Measurements from ENCODE around the gene SLC35B1. TPM values are rescaled to one million over a fixed set of nuclear protein-coding genes. Genes with fewer than 3 reads are reported as not detected.

SLC35B1 gene
- total RNA-seq, 1 experiment from 2014 or later: 228 TPM

DNA sequence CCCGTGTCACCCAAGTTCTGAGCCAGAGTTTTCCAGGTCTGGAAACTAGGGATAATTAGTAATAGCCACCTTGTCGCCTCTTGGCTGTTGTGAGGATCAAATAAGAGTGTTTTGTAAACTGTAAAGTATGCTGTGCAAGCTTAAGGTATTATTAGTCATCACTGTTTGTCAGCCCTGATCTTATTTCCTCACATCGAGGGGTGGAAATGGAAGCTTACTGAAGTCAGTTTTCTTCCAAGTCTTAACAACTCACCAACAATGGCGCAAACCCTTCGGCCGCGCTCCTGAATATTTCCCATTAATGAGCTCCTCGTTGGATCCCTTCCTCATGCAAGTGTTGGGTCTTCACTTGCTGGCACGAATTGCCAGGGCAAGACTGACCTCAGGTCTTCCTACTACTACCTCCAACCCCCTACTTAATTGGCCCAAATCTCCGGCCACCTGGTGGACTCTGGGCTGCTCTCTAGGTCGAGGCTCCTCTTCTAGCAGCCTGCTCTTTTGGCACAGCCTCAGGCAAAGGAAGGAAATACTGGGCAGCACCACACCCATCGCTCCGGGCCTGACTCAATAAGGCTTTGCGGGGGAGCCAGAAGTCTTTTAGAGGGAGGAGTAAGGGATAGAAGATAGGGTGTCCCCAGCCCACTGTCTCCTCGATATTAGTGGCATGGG is 885 bp upstream of the SLC35B1 start:
- intact Hi-C loops (cut with micrococcal nuclease; ENCODE audit: unreplicated experiment): loop anchor here (1.0 to 2.0 kb wide), 5 partner anchors 30 to 140 kb away; partner anchors contain the start of genes FAM117A, KAT7, SPOP and TAC4
- Histone ChIP-seq H3K4me3 (ENCODE audit: low read depth, low read length) (peak overlapping the region; percentile 38), H3K27me3 (replicated peaks; ENCODE audit: control insufficient read depth, insufficient read depth, low read length) (no peaks in the 10 kb centered on the region), H3K4me1 (peaks cover 8% of the 10 kb centered on the region), H3K36me3 (ENCODE audit: control insufficient read depth, insufficient read depth, low read length) (peaks cover 10% of the 10 kb centered on the region), H3K9me3 (no peaks in the 10 kb centered on the region)
- POLR2A ChIA-PET: interaction anchor here (0.6 to 2.4 kb wide), 10 partner anchors 9 to 294 kb away, joined by 3 to 50 read pairs (median 4); partner anchors contain the start of genes FAM117A, KAT7 and PHB1
- TF ChIP-seq, protein P1, sequence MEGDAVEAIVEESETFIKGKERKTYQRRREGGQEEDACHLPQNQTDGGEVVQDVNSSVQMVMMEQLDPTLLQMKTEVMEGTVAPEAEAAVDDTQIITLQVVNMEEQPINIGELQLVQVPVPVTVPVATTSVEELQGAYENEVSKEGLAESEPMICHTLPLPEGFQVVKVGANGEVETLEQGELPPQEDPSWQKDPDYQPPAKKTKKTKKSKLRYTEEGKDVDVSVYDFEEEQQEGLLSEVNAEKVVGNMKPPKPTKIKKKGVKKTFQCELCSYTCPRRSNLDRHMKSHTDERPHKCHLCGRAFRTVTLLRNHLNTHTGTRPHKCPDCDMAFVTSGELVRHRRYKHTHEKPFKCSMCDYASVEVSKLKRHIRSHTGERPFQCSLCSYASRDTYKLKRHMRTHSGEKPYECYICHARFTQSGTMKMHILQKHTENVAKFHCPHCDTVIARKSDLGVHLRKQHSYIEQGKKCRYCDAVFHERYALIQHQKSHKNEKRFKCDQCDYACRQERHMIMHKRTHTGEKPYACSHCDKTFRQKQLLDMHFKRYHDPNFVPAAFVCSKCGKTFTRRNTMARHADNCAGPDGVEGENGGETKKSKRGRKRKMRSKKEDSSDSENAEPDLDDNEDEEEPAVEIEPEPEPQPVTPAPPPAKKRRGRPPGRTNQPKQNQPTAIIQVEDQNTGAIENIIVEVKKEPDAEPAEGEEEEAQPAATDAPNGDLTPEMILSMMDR (IDR thresholded peaks at IDR 0.05; ENCODE audit: insufficient read depth in 1 of 2, low read depth in 1 of 2, low read length in 1 of 2, severe bottlenecking in 1 of 2, unreplicated experiment in 1 of 2): no peak
- Mint-ChIP-seq H3K4me3 (ENCODE audit: unreplicated experiment) (peak overlapping the region; percentile 89), H3K36me3 (ENCODE audit: insufficient read depth, unreplicated experiment) (peaks cover 44% of the 10 kb centered on the region), H3K4me1 (ENCODE audit: low read depth, unreplicated experiment) (peaks cover 28% of the 10 kb centered on the region), H3K9me3 (ENCODE audit: unreplicated experiment) (no peaks in the 10 kb centered on the region), H3K27me3 (ENCODE audit: insufficient read depth, unreplicated experiment) (no peaks in the 10 kb centered on the region), H3K27ac (ENCODE audit: unreplicated experiment) (peak overlapping the region; percentile 99)
- BruUV-seq (replicated peaks): TSS peak; percentile 67
- CTCF ChIA-PET: interaction anchor here (0.5 to 3.8 kb wide), 31 partner anchors 8 to 1099 kb away, joined by 3 to 36 read pairs (median 6); partner anchors contain the start of genes FAM117A, KAT7, NXPH3 and PHB1
- DNase-seq: peak in 1 of 2 experiments; percentile 47

DNA sequence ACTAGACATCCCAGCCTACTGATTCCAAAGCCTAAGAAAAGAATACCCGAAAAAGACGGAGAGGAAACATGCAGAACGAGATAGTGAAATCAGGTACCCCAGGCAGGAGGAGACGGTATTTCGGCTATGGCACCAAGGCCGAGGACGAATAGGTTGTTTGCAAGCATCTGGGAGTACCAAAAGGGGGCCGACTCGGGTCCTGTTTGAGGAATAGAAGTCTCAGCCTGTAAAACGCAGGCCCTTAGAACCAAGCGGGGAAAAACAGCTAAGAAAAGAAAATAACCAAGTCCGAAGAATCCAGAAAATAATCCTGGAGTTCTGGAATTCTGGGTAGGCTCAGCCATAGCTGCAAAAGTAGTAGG is 537 bp downstream of the SLC35B1 start:
- H3K4me3 ChIP-seq (ENCODE audit: low read depth, low read length): peak overlapping the region; percentile 69
- peaks cover 8% of the 10 kb centered on the region for H3K4me1 ChIP-seq
- no peaks in the 10 kb centered on the region for H3K27me3 ChIP-seq (replicated peaks; ENCODE audit: control insufficient read depth, insufficient read depth, low read length)
- H3K27me3 Mint-ChIP-seq (ENCODE audit: insufficient read depth, unreplicated experiment): no peaks in the 10 kb centered on the region
- peak overlapping the region; percentile 99 for H3K27ac Mint-ChIP-seq (ENCODE audit: unreplicated experiment)
- no peaks in the 10 kb centered on the region for H3K9me3 Mint-ChIP-seq (ENCODE audit: unreplicated experiment)
- POLR2A ChIA-PET: interaction anchor here (0.5 to 2.4 kb wide), 9 partner anchors 8 to 293 kb away, joined by 3 to 50 read pairs (median 6); partner anchors contain the start of genes FAM117A, KAT7 and PHB1
- peaks cover 59% of the 10 kb centered on the region for H3K36me3 Mint-ChIP-seq (ENCODE audit: insufficient read depth, unreplicated experiment)
- peak overlapping the region; percentile 89 for H3K4me3 Mint-ChIP-seq (ENCODE audit: unreplicated experiment)
- TF ChIP-seq, protein P1 (IDR thresholded peaks at IDR 0.05; ENCODE audit: insufficient read depth in 1 of 2, low read depth in 1 of 2, low read length in 1 of 2, severe bottlenecking in 1 of 2, unreplicated experiment in 1 of 2): no peak
- BruUV-seq (replicated peaks): no TSS peak
- no peak for DNase-seq
- intact Hi-C loops (cut with micrococcal nuclease; ENCODE audit: unreplicated experiment): no loop called here
- peaks cover 15% of the 10 kb centered on the region for H3K36me3 ChIP-seq (ENCODE audit: control insufficient read depth, insufficient read depth, low read length)
- CTCF ChIA-PET: interaction anchor here (0.5 to 3.8 kb wide), 23 partner anchors 8 to 299 kb away, joined by 3 to 36 read pairs (median 6); partner anchors contain the start of genes FAM117A, KAT7, NXPH3 and PHB1
- H3K9me3 ChIP-seq: no peaks in the 10 kb centered on the region
- peaks cover 28% of the 10 kb centered on the region for H3K4me1 Mint-ChIP-seq (ENCODE audit: low read depth, unreplicated experiment)

DNA sequence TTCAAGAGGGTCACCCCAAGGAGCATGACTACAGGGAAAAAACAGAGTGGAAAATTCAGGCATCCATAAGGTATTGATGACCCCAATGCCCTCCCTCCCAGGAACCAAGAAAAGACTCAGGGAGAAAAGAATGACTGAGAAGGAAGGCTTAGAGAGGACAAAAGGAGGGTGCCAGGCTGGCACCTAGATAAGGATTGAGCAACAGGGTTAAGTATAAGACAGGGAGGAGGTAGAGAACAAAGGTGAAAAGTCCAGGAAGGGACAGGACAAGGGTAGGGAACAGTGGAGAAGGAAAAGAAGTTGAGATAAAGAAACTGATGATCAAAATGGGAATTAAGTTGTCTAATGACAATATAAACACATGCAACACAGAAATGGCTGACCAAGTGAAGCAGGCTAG is 2.5 kb downstream of the SLC35B1 start:
- no TSS peak for BruUV-seq (replicated peaks)
- ChIA-PET POLR2A (no interaction called here), CTCF (interaction anchor here (2.2 to 2.8 kb wide), 3 partner anchors 10 to 137 kb away, joined by 7 to 19 read pairs (median 19); no protein-coding TSS in a partner anchor)
- peaks cover 75% of the 10 kb centered on the region for H3K36me3 Mint-ChIP-seq (ENCODE audit: insufficient read depth, unreplicated experiment)
- DNase-seq: no peak
- peaks cover 28% of the 10 kb centered on the region for H3K4me1 Mint-ChIP-seq (ENCODE audit: low read depth, unreplicated experiment)
- Histone ChIP-seq H3K27me3 (replicated peaks; ENCODE audit: control insufficient read depth, insufficient read depth, low read length) (no peaks in the 10 kb centered on the region), H3K4me3 (ENCODE audit: low read depth, low read length) (no peak overlapping the region), H3K9me3 (no peaks in the 10 kb centered on the region), H3K36me3 (ENCODE audit: control insufficient read depth, insufficient read depth, low read length) (peaks cover 20% of the 10 kb centered on the region), H3K4me1 (peaks cover 8% of the 10 kb centered on the region)
- no peak overlapping the region for H3K27ac Mint-ChIP-seq (ENCODE audit: unreplicated experiment)
- intact Hi-C loops (cut with micrococcal nuclease; ENCODE audit: unreplicated experiment): no loop called here
- no peaks in the 10 kb centered on the region for H3K9me3 Mint-ChIP-seq (ENCODE audit: unreplicated experiment)
- H3K4me3 Mint-ChIP-seq (ENCODE audit: unreplicated experiment): peak overlapping the region; percentile 89
- H3K27me3 Mint-ChIP-seq (ENCODE audit: insufficient read depth, unreplicated experiment): no peaks in the 10 kb centered on the region
- TF ChIP-seq, protein P1 (IDR thresholded peaks at IDR 0.05; ENCODE audit: insufficient read depth in 1 of 2, low read depth in 1 of 2, low read length in 1 of 2, severe bottlenecking in 1 of 2, unreplicated experiment in 1 of 2): no peak

Measured in Caco-2 (cell line).